SU-DHL-6 (cell line): Measurements from ENCODE around the gene CLBA1.

ENCODE experiments used
- EZH2phosphoT487 ChIP-seq: fragments of 200-600 bp; sonication (generic), shearing (Covaris generic); conservative IDR thresholded peaks from 2 replicates; pipeline ENCODE4 v1.6.1; 2018; ENCODE audit warnings: mild to moderate bottlenecking, antibody characterized with exemption, low read length, moderate library complexity, mixed read lengths
- TF ChIP-seq, protein P1 (sequence below): fragments of 200-600 bp; sonication (generic); IDR thresholded peaks from one replicate; pipeline ENCODE4 v1.5.1; 2017; ENCODE audit warnings: antibody characterized with exemption, mild to moderate bottlenecking, low read length, moderate library complexity; ENCODE audit not compliant: insufficient read depth, poor library complexity, severe bottlenecking

DNA sequence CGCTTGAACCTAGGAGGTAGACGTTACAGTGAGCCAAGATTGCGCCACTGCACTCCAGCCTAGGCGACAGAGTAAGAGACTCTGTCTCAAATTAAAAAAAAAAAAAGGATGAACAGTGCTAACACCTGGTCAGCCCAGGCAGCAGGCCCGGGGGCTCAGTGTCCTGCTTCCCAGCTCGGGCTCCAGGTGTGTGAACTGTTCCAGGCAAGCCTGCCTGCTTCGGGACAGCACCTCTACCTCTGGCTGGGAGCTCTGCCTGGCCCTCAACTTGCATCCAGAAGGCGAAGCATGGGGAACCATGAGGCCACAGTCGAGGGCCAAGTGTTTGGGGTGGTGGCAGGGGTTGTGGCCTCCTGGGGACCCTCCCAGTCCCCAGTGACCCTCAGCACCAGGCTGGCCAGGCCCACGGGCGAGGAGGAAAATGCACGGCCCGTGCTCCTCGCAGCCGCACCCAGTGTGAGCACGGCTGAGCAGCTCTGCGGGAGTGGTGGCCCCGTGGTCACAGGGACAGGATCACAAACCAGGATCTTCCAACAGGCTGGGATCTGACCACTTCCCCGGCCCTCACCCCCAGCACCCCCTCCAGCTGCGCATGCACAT lies 19.8 kb downstream of the CLBA1 start:
- TF ChIP-seq, protein P1, sequence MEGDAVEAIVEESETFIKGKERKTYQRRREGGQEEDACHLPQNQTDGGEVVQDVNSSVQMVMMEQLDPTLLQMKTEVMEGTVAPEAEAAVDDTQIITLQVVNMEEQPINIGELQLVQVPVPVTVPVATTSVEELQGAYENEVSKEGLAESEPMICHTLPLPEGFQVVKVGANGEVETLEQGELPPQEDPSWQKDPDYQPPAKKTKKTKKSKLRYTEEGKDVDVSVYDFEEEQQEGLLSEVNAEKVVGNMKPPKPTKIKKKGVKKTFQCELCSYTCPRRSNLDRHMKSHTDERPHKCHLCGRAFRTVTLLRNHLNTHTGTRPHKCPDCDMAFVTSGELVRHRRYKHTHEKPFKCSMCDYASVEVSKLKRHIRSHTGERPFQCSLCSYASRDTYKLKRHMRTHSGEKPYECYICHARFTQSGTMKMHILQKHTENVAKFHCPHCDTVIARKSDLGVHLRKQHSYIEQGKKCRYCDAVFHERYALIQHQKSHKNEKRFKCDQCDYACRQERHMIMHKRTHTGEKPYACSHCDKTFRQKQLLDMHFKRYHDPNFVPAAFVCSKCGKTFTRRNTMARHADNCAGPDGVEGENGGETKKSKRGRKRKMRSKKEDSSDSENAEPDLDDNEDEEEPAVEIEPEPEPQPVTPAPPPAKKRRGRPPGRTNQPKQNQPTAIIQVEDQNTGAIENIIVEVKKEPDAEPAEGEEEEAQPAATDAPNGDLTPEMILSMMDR, result no peak
- no peak for TF ChIP-seq EZH2phosphoT487
